Fibroblast of skin of scalp (primary cell): ENCODE results near the gene VWC2L.
A peak's percentile ranks its signal among the peaks of the same experiment; 100 is the strongest.

Source experiments
- DNase-seq: peaks from one replicate; pipeline ENCODE4 v3.0.0-alpha.2; 2013

Gene VWC2L

GRCh38 chr2:214542866-214543265, 132.0 kb downstream of the VWC2L start:
- DNase-seq = peak; percentile 72

DNA sequence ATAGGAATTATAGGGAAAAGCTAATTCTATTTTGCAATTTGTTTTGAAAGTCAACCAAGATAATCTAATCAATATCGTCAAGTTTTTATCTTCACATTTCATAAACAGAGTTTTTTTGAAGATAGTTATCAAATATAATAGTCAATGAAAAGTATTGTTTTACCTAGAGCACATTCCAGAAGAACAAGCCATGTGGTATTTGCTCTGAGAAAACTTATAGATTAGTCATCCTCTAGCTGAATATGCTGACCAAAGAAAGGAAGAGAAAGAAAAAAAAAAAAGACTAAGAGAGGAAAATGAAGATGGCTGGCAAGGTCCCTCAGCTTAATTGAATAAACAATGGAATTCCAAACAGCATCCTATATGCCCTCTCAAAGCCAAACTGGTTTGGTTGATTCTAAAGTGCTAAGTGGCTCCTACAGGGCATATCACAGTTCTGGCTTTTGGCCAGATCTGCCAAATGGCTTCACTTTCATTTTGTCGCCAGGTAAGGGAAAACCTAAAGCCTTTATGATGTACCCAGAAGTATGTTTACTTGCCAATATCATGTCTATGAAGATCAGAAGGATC, 132.6 kb downstream of the VWC2L start:
- DNase-seq = peak; percentile 54

GRCh38 chr2:214545898-214546542, 135.2 kb downstream of the VWC2L start:
- no peak for DNase-seq

GRCh38 chr2:214547931-214548330, 137.1 kb downstream of the VWC2L start:
- DNase-seq = peak; percentile 6

GRCh38 chr2:214549946-214550345, 139.1 kb downstream of the VWC2L start:
- no peak for DNase-seq

DNA sequence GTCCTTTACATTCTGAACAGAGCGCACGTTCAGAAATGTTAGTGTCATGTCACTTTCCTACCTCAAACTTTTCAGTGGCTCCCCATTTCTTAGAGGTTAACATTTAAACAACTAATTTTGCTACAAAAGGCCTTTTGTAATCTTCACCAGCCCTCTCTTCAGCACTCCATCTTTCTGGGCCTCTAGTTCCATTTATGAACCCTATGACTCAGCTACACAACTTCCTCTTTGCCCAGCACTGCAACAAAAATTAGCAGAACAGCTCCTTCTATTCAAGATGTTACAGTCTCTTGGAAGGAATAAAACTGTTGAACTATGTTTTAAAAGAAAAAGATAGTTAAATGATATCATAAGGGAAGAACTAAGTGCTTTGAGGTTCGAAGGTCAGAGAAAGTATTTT, 139.9 kb downstream of the VWC2L start:
- DNase-seq = no peak

- no peak for DNase-seq
These were observed 147.0 kb downstream of the VWC2L start for GRCh38 chr2:214557884-214558283.

- DNase-seq = no peak
These were observed 147.5 kb downstream of the VWC2L start for GRCh38 chr2:214558341-214558740.

- no peak for DNase-seq
These were observed 149.3 kb downstream of the VWC2L start for GRCh38 chr2:214560176-214560575.

DNA sequence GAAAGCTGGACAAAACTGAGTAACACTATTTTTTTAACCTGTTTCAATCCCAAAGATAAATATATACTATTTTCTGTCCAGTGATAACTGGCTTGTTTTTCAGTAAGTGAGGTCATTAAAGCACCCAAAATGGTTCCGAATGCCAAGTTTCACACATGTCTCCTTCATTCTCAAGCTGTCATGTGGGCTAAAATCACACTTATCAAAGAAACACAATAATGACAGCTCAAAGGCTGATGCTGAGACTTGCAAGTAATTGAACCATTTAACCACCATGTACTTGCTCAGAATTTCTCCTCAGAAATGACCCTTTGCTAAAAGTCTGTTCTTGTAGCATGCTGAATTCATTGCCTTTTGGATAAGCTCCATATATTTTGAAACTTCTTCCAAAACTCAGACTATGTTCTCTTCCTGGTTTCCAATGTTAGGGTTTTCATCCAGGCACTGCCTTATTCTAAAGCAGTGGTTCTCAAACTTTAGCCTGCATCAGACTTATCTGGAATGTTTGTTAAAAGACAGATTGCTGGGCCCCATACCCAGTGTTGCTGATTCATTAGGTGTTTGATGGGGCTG, 149.8 kb downstream of the VWC2L start:
- no peak for DNase-seq

- no peak for DNase-seq
These were observed 154.4 kb downstream of the VWC2L start for GRCh38 chr2:214565246-214565645.

DNA sequence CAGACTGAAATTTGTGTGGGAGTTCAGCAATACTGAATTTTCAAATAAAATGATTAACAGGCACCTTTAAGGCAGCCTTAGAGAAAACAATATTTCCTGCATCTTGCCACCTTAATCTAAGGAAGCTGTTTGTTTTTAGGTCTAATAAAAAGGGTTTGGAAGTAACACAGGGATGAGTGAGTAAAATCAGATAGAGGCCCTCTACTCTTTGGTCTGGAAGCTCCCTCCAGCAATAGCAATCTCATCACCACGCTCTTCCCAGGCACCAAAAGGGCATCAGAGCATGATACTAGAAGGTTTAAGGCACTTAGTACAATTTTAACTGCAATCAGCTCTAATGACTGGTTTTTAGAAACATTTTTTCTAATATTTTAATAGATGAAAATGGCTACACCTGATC, 155.6 kb downstream of the VWC2L start:
- no peak for DNase-seq

DNA sequence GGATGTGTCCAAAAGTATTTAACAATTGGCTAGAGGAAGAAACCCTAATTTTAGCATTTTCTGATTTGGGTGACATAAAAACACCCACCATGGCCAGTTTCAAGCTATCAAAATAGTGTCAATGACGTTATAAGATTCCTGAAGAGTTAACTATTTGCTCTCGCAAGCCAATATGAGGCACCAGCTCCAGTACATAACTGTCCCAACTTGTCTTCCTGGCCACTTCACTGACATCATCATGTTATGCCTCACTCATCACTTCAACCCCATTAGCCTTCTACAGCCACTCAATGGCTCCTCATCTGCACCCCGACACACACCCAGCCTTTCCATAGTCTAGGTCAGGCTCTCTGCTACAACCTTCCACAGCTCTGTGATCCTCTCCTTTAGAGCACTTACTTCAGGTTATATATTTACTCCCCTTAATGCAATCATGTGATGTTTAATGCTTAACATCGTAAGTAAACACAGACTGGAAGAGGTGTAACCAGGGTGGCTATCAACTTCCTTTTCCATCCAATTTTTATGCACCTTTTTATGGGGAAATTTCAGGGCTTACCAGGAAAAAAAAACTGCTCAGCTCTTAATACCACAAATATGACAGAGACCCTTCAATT, 158.7 kb downstream of the VWC2L start:
- no peak for DNase-seq

- no peak for DNase-seq
These were observed 163.4 kb downstream of the VWC2L start for GRCh38 chr2:214574084-214574781.

- no peak for DNase-seq
These were observed 164.2 kb downstream of the VWC2L start for GRCh38 chr2:214575030-214575429.

DNA sequence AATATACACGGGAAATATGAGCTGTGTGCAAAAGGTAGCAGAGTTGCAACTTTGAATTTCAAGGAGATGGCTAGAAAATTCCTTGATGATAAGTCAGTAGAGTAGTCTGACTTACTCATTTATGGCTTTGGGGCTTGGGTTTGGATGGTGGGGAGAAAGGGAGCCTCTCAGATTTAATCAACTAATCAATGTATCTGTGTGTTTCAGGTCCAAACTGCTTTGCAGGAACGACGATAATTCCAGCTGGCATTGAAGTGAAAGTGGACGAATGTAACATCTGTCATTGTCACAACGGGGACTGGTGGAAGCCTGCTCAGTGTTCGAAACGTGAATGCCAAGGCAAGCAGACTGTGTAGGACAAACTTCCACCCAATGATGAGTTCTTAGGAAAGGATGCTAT, 164.6 kb downstream of the VWC2L start:
- no peak for DNase-seq

DNA sequence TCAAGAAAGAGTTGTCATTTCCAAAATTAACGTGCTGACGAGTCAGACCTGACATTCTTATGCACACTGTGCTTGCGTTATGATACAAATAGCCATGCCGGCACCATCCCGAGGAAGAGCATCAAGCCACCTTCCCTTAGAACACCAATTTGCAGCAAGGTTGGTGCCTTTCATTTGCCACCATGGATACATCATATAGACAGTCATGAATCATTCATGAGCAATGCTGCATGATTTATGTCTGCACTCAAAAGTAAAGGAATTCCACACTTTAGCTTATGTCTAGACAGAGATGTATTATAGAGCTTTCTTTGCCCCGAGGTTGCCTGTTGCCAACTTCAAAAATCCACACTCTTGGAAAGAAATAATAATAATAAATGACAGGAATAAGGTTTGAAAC, 166.9 kb downstream of the VWC2L start:
- peak; percentile 15 for DNase-seq

DNA sequence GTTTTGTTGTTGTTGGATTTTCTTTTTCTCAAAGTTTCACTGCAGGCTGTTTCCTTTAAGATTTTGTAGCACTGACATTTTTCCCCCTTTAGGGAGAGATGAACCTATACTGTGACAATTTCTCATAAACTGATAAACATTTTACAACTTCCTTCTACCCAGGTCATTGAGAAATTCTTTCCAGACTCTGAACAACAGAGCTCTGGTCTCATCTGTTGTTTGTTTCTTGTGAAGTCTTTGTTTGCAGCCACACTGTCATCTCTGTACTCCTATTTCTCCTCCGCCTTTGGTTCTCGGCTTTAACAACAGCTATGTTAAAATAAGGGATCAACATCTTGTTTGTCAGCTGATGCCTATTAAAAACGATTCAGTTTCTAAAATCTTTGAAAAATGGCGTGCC, 167.6 kb downstream of the VWC2L start:
- no peak for DNase-seq

- no peak for DNase-seq
These were observed 168.2 kb downstream of the VWC2L start for GRCh38 chr2:214579035-214579434.

GRCh38 chr2:214587442-214587841, 176.6 kb downstream of the VWC2L start:
- DNase-seq = no peak

DNA sequence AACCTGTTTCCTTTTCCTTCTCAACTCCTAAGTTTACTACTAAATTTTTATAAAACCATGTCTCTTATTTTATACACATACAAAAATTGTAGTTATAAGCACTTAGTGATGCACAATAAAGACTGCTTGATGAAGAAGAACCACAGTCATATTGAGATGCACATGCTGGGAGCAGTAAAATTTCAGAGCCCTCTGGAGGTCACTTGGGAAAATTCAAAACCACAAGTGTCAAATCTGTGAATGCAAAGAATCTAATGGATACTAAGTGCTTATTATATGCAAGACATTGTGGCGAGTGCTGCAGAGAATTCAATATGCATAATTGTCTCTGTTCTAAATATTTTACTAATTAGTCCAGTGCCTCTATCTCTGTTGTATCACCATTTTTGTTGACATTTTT, 180.5 kb downstream of the VWC2L start:
- DNase-seq = peak; percentile 28

DNA sequence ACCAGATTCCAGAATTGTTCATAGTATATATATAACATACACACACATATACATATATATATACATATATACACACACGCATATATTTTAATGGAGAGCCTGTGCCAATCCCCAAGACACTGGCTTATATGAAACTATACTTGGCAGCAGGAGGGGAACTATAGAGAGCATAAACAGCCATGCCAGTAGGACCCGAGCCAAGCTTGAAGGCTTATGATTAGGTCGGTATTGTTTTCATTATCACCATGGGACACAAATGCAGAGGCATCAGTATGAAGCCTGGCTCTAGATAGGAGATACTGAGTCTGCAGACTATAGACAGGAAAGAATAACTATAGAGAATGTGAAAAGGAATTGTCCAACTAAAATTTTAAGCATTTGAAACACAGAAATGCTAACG, 181.2 kb downstream of the VWC2L start:
- no peak for DNase-seq

- peak; percentile 83 for DNase-seq
These were observed 182.9 kb downstream of the VWC2L start for GRCh38 chr2:214593727-214594126.
